Fibroblast of skin of abdomen (primary cell): ENCODE results near the gene PPARG.
"Not testable (repeated sequence)": the region's sequence is repeated elsewhere in the genome, so short reads cannot be mapped to it uniquely, and the experiment has no call there.

Experiments used
- DNase-seq: peaks from one replicate; pipeline ENCODE4 v3.0.0-alpha.2; 2013

Gene PPARG

DNA sequence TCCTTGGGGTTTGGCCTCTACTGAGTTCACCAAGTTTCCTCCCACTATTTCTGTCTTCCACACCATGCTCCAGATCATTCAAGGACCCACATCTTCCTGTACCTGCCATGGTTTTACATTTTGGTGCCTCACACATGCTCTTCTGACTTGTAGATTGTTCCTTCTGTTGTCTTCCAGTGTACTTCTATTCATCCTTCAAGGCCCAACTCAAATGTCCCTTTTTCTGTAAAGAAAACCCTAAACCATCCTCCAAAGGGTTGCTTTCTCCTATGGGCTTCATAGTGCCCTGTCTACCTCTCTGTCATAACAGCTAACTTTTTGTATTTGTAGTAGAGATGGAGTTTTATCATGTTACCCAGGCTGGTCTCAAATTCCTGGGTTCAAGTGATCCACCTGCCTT lies 175.3 kb downstream of the PPARG start:
- DNase-seq: no peak

DNA sequence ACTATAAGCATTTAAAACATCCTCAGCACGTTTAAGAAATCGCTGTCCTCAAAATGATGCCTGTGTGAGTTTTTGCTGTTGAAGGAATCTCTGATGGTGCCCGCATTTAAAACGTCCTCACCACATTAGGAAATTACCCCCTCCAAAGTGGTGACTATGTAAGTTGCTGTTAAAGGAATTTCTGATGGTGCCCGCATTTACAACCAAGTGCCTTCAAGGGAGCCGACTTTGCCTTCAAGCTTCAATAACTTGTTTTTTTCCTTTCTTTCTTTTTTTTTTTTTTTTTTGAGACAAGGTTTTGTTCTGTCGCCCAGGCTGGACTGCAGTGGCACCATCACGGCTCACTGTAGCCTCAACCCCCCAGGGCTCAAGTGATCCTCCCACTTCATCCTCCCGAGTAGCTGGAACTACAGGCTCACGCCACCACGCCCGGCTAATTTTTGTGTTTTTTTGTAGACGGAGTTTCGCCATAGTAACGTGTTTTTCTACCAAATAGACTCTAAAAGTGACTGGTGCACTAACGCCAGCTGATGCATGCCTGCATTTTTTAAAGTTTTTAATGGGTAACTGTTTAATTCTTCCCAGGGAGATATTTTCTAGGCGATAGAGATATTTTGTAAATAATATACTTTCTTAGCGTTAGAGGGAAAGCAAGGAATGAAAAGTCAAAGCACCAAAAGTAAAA lies 176.4 kb downstream of the PPARG start:
- no peak for DNase-seq

DNA sequence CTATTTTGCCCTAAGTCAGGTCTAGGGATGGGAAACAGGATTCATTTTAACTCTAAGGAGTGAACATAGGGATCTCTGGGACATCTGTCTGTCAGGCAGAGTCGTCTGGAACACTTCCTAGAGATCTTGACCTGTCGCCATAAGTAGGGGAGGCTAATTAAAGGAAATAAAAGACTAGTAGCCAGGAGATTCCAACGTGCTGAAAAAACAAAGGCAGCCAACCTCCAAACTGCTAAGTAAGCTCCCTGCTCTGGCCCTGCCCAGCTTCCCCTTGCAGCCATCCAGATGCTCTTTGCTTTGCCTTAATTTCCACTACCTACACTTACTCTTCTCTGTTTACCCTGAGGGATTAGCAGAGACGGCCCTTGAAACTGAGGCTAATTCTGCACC lies 177.0 kb downstream of the PPARG start:
- no peak for DNase-seq

DNA sequence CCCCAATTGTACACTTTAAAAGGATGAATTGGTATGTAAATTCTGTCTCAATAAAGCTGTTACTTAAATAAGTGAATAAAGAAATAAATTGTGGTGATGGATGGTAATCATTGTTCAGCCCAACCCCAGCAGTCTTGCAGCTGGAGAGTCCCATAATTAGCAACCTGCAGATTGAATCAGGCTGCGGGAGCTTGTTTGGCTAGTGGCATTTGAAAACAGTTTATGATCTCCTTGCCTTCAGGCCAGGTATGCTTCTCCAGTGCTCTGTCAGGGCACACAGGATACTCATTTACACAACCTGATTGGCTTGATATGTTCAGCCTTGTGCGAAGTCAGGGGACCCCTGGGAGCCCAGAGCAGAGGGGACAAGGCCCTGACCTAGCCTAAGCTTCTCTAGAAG lies 178.9 kb downstream of the PPARG start:
- no peak for DNase-seq

DNA sequence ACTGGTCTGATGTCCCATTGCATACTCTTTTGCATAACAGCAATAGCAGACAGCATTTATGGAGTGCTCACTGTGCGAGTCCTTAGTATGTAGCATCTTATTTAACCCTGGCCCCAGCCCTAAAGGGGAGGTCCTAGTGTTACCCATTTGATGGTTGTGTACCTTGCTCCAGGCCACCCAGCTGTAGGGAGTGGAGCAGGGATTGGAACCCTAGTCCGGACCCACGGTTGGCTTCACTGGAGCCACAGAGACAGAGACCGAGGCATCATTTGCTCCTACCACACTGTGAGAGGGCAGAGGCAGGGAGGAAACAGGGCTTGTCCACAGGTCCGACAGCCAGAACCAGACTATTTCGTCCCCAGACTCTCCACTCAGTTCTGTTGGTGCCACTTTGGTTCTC lies 179.4 kb downstream of the PPARG start:
- DNase-seq: no peak

DNA sequence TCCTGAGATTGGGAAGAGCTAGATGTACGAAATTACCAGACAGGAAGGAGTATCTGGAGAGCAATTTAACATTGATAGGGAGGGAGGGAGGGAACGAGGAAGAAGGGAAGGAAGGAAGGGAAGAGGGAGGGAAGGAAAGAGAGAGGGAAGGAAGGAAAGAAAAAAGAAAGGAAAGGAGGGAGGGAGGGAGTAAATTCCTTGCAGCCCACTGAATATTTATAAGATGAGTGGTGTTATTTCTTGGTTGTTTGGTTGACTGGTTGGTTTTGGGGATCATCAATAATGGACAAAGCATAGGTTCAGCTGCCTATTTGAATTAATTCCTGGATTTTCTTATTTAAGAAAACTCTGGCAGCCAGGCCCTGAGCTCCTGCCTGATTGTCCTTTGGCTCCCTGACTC lies 179.9 kb downstream of the PPARG start:
- no peak for DNase-seq

DNA sequence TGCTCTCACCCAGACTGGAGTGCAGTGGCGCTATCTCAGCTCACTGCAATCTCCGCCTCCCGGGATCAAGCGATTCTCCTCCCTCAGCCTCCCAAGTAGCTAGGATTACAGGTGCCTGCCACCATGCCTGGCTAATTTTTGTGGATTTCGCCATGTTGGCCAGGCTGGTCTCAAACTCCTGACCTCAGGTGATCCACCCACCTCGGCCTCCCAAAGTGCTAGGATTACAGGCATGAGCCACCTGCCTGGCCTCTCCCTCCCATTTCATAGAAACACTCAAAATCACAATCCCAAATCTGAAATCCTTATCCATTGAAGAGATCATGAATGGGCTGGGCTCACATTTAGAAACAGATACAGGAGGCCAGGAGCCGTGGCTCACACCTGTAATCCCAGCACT lies 180.4 kb downstream of the PPARG start:
- DNase-seq: not testable (repeated sequence)

DNA sequence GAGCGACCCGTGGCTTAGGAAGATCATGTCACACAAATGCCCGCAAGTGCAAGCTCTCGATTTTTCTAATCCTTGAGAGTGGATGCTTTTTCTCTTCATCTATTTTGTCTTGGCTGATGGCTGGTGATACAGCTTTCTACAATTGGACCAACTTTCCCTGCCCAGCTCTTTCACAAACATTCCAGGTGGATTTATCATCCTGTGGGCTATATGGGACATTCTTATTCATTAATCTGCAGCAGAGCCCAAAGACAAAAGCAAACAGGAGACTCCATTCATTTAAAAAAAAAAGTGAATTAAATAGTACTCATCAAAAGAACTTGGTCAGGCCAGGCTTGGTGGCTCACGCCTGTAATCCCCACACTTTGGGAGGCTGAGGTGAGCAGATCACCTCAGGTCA lies 181.2 kb downstream of the PPARG start:
- peak; percentile 57 for DNase-seq

DNA sequence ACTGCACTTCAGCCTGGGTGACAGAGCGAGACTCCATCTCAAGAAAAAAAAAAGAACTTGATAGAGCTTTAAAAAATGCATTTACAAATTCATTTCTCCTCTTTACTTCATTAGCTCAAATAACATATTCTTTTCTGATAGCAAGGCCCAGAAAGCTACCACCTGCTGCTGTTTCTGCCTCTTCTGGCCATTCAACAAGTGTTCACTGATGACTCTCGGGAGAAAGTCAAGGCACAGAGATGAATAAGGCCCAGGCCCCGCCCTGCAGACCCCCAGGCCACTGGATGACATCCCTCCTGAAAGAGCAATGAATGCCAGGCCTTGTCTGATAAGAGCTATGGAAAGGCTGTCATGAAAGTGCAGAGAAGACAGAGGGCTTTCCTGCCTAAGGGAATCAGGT lies 181.8 kb downstream of the PPARG start:
- DNase-seq: no peak

DNA sequence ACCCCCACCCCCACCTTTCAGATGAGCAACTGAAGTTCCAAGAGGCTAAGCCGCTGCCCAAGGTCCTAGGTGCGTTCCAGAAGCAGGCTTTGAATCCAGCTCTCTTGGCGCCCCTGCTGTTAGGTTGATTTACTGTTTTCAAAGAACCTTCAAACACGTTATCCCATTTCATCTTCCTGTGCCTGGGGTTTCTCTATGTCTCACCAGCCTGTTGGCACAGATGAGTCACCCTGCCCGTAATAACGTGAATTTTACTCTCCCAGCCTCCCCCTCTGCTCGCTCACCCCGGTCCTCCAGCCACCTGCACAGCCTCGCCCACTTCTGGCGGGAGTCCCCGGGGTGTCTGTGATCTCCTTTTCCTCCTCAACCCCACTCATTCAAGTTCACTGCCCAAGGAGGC lies 182.4 kb downstream of the PPARG start:
- no peak for DNase-seq

DNA sequence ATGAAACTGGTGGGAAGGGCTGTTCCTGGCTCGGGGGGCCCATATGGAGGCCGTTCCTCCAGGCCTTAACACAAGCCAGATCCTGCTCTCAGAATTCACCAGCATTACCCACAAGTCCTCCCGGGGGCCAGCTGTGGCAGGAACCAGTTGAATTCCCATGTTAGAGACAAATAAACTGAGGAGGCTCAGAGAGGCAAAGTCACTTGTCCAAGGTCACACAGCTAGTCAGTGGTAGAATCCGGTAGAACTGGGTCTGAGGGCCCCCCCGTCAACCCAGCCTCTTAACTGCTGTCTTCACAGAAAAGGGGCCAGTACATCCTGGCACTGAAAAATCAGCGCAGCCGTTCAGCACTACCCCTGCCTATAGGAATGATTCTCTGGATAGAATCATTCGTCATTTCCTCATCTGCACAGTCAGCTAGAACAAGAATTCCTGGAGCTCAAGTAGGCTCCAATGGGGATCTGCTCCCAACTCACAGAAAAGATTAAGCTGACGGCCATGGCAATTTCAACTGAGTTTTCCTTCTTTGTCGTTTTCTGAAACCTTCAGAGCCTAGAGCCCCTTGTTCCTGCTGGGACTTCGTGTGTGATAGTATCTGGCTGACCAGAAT lies 183.2 kb downstream of the PPARG start:
- DNase-seq: peak; percentile 44

DNA sequence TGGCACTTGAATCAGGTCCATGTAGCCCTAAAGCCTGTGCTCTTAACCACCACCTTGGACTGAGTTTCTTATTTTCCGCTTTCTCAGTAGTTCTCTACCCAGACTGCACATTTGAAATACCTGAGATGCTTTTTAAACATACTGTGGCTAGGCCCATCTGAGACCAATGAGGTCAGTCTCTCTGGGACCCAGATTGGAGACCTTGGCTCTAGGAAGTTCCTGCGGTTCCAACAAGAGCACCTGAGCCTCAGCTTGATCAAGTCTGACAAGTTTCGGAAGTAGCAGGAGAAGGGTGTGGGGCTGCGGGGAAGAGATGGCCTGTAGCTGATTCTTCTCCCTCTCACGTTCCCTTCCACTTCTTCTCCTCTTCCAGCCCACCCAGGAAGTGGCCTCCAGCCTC lies 183.9 kb downstream of the PPARG start:
- no peak for DNase-seq

DNA sequence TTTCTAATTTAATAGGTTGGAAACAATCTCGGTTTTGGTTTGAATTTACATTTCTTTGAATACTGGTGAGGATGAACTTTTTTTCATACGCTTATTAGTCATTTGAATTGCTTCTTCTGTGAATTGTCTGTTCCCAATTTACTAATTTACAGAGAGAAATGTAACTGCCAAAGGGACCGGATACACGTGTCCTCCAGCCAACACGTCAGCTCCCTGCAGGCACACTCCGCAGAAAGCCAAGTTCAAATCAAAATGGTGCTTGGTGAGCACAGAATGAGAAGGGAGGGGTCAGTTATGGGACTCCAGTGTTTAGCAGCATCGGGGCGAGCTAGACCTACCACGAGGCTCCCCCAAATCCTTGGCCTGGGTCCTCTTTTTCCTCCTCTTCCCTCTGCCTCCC lies 184.6 kb downstream of the PPARG start:
- DNase-seq: peak; percentile 76

DNA sequence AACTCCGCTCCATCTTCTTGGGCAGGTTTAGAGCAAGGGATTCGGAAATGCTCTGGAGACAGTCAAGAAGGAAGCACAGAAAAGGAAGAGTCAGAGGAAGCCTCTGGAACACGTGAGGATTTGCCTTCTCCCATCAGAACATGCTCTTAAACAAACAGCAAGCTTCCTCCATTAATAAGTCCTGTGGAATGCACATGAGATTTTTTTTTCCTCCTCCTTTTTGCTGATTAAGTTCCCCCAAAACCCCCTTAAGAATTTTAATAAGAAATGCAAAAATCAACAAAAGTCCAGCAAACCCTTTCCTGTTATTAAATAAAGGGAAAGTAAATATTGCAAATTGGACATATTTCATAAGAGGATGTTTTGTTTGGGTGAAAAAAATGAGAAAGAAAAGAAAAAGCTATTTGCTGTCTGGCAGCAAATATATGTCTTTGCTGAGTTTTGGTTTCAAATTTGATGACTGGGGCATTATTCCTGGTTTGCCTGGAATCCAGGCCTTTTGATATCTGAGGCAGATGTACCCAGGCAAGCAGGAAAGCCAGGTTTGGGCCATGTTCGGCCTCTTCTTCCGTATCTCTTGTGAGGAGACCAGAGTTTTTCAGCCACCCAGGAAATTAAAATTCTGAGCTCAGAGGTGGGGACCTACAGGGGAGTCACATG lies 187.5 kb downstream of the PPARG start:
- peak; percentile 67 for DNase-seq

DNA sequence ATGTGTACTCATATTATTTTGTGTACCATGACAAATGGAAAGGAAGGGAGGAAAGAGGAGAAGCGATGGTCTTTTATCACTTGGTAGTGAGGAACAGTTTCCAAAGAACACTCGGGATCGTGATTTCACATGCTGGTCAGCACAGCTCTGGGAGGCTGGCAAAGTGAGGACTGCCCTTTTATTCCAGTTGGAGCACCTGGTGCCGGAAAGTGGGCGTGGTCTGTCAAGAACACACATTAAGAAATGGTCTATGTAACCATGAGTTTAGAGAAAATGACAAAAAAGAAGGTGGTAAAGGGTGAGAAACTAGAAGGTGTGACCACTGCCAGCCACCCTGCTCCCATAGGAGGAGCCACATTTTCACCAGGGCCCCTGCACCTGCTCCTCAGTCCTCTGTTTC lies 188.4 kb downstream of the PPARG start:
- no peak for DNase-seq

DNA sequence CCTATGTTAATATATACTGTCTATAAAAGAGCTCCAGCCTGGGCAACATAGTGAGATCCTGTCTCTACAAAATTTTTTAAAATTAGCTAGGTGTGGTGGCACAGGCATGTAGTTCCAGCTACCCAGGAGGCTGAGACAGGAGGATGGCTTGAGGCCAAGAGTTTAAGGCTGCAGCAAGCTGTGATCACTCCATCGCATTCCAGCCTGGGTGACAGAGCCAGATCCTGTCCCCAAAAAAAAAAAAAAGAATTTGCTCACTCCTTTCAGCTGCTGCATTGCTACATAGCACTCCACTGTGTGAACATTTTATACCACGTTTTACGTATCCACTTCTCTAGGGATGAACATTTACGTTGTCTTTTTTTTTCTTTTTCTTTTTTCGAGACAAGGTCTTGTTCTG lies 189.5 kb downstream of the PPARG start:
- no peak for DNase-seq

DNA sequence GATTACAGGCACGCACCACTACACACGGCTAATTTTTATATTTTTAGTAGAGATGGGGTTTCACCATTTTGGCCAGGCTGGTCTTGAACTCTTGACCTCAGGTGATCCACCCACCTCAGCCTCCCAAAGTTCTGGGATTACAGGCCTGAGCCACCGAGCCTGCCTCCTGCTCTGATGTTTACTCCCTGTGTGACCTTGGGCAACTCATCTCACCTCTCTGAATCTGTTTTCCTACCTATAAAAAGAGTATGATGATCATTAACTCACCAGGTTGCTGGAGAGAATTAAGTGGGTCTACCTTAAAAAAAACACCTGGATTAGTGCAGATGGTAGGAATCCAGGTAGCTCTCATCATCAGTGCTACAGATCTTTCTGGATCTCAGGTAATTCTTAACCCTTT lies 190.3 kb downstream of the PPARG start:
- DNase-seq: not testable (repeated sequence)

DNA sequence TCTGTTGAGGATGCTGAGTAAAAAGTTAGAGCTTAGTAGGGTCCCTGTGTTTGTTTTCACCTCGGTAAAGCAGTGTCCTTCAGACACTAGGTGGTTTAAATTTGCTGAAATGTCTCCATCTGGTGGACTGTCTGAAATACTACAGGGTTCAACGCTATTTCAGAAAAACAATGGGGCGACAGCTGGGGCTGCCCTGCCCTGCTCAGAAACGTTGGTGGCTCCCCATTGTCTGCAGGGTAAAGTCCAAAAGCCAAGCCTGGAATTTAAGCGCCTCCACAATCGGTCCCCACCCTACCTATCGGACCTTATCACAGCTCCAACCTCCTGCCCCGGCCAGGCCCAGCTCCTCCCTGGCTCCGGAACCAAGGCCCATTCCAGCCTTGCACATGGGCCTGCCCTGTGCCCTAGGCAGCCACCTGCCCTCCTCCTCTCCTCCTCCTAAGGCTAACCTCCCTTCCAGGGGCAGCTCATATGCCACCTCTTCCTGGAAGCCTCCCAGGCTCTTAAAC lies 191.1 kb downstream of the PPARG start:
- peak; percentile 47 for DNase-seq

DNA sequence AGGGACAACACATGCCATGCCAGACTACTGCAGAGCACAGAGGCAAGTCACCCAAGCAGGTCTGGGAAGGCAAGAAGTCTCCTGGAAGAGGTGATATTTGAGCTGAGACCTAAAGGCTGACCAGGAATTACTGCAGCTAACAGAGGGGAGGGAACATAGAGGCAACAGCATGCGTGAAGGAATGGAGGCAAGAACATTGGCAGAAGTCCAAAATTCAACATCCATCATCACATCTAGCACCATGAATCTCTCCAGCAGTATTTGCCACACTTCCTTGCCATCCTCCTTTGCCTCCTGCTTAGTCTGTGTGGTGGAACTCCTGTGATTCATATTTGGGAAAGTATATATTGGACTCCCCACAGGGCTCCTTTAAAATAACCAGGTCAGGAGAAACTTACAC lies 194.5 kb downstream of the PPARG start:
- DNase-seq: no peak

DNA sequence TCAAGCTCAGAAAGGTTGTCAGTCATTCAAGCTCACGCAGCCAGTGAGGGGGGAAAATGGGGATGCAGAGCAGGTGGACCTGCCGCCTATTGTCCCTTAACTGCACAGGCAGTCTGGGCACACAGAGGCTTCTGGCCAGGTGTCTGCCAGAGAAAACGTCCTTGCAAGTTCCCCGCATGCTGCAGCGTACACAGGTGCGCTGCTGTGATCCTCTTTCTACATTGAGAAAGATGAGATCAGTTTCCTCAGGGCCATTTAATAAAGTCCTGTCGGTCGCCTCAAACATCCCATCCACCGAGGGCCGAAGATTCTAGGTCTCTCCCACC lies 195.0 kb downstream of the PPARG start:
- DNase-seq: no peak
